Activated naive CD4-positive, alpha-beta T cell treated with anti-CD3 and anti-CD28 coated beads for 36 hours (primary cell): ENCODE data around the gene TALDO1. TPM values are rescaled to one million over a fixed set of nuclear protein-coding genes. Genes with fewer than 3 reads are reported as not detected.
A peak's percentile ranks its signal among the peaks of the same experiment; 100 is the strongest.

ENCODE experiments used
- CTCF ChIA-PET: fragments of 350-600 bp; sonication (Branson Sonifier 250); formaldehyde crosslinking; loops from one replicate; lab custom pipeline; 2021; ENCODE audit warnings: antibody characterized with exemption; lab: Charles Lee
- DNase-seq: peaks from one replicate; pipeline ENCODE4 v3.0.0-alpha.2; 2020
- H3K27ac Mint-ChIP-seq: one replicate; pipeline ENCODE4 v1.8.0; 2021; ENCODE audit warnings: mild to moderate bottlenecking, mixed read lengths
- H3K27me3 Mint-ChIP-seq: one replicate; pipeline ENCODE4 v1.8.0; 2021; ENCODE audit warnings: low read depth, mixed read lengths
- H3K36me3 Mint-ChIP-seq: one replicate; pipeline ENCODE4 v1.8.0; 2021; ENCODE audit warnings: low read depth, mixed read lengths
- H3K4me1 Mint-ChIP-seq: one replicate; pipeline ENCODE4 v1.8.0; 2021; ENCODE audit warnings: low read depth, mixed read lengths
- H3K4me3 Mint-ChIP-seq: one replicate; pipeline ENCODE4 v1.8.0; 2021; ENCODE audit warnings: mild to moderate bottlenecking, moderate library complexity, mixed read lengths
- H3K9me3 Mint-ChIP-seq: one replicate; pipeline ENCODE4 v1.8.0; 2021; ENCODE audit warnings: mixed read lengths
- intact Hi-C: fragments of 100-400 bp; cut with micrococcal nuclease; formaldehyde crosslinking; loops from one replicate; pipeline ENCODE4 v1.15.1; 2023
- total RNA-seq, 2 experiments: library from RNA; stranded (reverse); gene quantifications; one replicate each; pipeline ENCODE4 v1.2.3, GENCODE V29; 2021

TALDO1 gene
- total RNA-seq, 2 experiments from 2014 or later: 327 to 360 TPM

DNA sequence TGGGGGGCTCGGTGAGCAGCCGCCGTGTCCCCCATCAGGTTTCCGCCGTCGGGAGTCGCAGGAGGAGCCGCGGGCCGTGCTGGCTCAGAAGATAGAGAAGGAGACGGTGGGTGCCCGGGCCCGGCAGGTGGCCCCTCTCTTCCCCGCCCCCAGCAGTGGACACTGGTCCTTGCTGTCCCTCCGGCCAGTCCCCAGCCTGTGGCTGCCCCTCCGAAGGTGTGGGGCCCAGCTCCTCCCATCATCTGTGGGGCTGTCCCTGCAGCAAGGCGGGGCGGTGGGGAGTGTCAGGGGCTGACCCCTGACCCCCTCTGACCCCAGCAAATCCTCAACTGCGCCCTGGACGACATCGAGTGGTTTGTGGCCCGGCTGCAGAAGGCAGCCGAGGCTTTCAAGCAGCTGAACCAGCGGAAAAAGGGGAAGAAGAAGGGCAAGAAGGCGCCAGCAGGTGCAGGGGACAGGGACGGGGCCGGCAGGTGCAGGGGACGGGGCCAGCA, 26.0 kb upstream of the TALDO1 start:
- intact Hi-C loops: loop anchor here (10.0 kb wide), 2 partner anchors 416 to 516 kb away; partner anchors contain the start of genes BET1L, IFITM2 and RIC8A
- CTCF ChIA-PET: interaction anchor here (1.5 to 3.7 kb wide), 3 partner anchors 10 to 167 kb away, joined by 4 to 26 read pairs (median 7); no protein-coding TSS in a partner anchor
- no peak overlapping the region for H3K27ac Mint-ChIP-seq
- no peaks in the 10 kb centered on the region for H3K9me3 Mint-ChIP-seq
- no peaks in the 10 kb centered on the region for H3K36me3 Mint-ChIP-seq
- H3K27me3 Mint-ChIP-seq: peaks cover 16% of the 10 kb centered on the region
- H3K4me1 Mint-ChIP-seq: peaks cover 10% of the 10 kb centered on the region
- no peak overlapping the region for H3K4me3 Mint-ChIP-seq
- no peak for DNase-seq

DNA sequence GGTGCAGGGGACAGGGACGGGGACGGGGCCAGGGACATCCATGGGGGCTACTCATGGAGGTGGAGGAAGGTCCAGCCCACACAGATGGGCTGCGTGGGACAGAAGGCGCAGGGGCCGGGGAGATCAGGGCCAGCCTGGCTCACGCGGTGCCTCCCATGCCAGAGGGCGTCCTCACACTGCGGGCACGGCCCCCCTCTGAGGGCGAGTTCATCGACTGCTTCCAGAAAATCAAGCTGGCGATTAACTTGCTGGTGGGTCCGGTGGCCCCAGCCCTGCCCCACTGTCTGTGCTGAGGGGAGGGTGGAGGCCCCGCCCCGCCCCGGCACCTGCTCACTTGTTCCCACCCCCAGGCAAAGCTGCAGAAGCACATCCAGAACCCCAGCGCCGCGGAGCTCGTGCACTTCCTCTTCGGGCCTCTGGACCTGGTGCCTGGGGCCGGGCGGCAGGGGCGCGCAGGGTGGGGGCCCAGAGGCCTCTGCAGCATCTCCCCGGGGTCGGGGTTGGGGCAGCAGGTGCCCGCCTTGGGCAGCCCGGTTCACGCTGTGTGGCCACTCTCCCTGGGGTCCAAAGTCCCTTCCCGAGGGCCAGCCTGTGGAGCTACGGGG, 25.4 kb upstream of the TALDO1 start:
- Mint-ChIP-seq H3K27me3 (peaks cover 16% of the 10 kb centered on the region), H3K27ac (no peak overlapping the region), H3K36me3 (no peaks in the 10 kb centered on the region), H3K9me3 (no peaks in the 10 kb centered on the region), H3K4me3 (no peak overlapping the region), H3K4me1 (peaks cover 13% of the 10 kb centered on the region)
- intact Hi-C loops: loop anchor here (2.0 to 10.0 kb wide), 3 partner anchors 75 to 517 kb away; partner anchors contain the start of genes BET1L, IFITM2 and RIC8A
- DNase-seq: peak; percentile 54
- CTCF ChIA-PET: interaction anchor here (1.1 to 3.7 kb wide), 8 partner anchors 10 to 167 kb away, joined by 3 to 26 read pairs (median 6); partner anchors contain the start of gene TMEM80

DNA sequence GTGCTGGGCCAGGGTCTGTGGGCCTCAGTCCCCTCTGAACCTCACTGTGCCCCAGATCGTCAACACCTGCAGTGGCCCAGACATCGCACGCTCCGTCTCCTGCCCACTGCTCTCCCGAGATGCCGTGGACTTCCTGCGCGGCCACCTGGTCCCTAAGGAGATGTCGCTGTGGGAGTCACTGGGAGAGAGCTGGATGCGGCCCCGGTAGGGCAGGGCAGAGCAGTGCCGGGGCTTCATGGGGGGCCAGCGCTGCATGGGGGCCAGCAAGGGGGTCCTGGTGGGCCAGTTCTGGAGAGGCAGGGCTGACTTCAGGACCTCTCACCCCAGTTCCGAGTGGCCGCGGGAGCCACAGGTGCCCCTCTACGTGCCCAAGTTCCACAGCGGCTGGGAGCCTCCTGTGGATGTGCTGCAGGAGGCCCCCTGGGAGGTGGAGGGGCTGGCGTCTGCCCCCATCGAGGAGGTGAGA, 24.9 kb upstream of the TALDO1 start:
- Mint-ChIP-seq H3K27me3 (peaks cover 16% of the 10 kb centered on the region), H3K27ac (no peak overlapping the region), H3K4me1 (peaks cover 13% of the 10 kb centered on the region), H3K36me3 (no peaks in the 10 kb centered on the region), H3K9me3 (no peaks in the 10 kb centered on the region), H3K4me3 (no peak overlapping the region)
- CTCF ChIA-PET: interaction anchor here (0.8 to 3.7 kb wide), 11 partner anchors 9 to 204 kb away, joined by 3 to 26 read pairs (median 4); partner anchors contain the start of gene TMEM80
- intact Hi-C loops: loop anchor here (2.0 to 10.0 kb wide), 3 partner anchors 74 to 518 kb away; partner anchors contain the start of genes BET1L, IFITM2 and RIC8A
- DNase-seq: no peak

DNA sequence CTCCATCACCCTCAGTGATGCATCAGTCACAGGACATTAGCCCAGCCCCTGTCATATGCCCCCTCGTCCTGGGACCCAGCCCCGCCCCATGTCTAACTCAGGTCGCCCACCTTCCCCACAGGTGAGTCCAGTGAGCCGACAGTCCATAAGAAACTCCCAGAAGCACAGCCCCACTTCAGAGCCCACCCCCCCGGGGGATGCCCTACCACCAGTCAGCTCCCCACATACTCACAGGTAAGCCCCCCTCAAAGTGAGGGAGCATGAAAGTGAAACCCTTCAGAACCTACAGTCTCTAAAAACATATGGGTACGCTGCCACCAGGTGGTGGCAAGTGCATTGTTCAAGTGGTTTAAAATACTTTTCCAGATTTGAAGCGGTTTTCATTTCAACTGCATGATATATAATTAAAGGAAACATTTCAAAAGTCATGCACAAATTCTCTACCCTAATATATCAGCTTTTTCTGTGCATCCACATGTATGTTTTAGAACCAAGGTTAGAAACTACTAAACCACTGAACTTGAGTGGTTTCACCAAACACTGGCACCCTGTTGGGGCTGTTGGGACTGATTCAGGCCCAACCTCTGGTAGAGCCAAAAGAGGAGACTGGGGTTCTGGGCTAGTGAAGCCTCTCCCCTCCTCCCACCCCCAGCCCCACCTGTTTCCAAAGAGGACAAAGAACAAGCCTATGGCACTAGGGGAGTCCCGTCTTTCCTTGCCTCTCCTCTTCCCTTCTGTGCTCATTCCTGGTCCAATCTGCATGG, 24.0 kb upstream of the TALDO1 start:
- CTCF ChIA-PET: interaction anchor here (0.8 to 3.7 kb wide), 18 partner anchors 8 to 205 kb away, joined by 3 to 26 read pairs (median 4); partner anchors contain the start of gene TMEM80

DNA sequence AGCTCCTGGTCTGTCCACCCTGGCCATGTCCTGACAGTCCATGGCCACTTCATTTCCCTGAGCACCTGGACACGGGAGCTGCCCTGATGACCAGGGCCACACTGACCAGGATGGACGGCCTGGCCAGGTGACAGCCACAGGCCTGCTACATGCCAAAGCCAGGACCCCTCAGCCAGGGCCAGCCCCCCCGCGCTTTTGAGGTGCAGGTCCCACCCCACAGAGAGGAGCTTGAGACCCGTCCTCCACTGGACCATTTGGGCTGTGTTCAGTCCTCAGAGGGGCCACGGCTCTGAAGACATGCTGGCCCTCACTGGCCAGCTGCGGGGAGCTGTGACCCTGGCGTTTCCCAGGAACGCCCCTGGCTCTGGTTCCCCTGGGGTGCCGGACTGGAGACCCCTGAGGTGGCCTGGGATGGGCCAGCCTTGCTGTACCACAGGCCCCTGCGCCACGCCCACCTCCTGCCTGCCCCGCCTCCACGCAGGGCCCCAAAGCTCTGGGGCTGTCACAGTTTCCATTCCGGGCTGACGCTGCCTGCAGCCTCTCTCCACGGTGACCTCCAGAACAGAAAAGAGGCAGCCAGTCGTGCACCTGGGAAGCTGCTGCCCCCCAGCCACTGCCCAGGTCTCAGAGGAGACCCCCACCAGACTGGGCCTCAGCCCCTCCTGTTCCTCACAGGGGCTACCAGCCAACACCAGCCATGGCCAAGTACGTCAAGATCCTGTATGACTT, 23.1 kb upstream of the TALDO1 start:
- Mint-ChIP-seq H3K27ac (no peak overlapping the region), H3K9me3 (no peaks in the 10 kb centered on the region), H3K27me3 (peaks cover 15% of the 10 kb centered on the region), H3K4me3 (no peak overlapping the region), H3K4me1 (peaks cover 13% of the 10 kb centered on the region), H3K36me3 (no peaks in the 10 kb centered on the region)
- CTCF ChIA-PET: interaction anchor here (0.6 to 3.7 kb wide), 10 partner anchors 19 to 219 kb away, joined by 3 to 26 read pairs (median 3); no protein-coding TSS in a partner anchor
- DNase-seq: no peak
- intact Hi-C loops: loop anchor here (10.0 kb wide), 2 partner anchors 419 to 519 kb away; partner anchors contain the start of genes BET1L, IFITM2 and RIC8A

More for the DNA sequence above, 24.0 kb upstream of the TALDO1 start:
- no peaks in the 10 kb centered on the region for H3K36me3 Mint-ChIP-seq
- intact Hi-C loops: loop anchor here (1.0 to 10.0 kb wide), 6 partner anchors 28 to 519 kb away; partner anchors contain the start of genes BET1L, DEAF1, IFITM2 and RIC8A
- no peaks in the 10 kb centered on the region for H3K9me3 Mint-ChIP-seq
- peaks cover 16% of the 10 kb centered on the region for H3K27me3 Mint-ChIP-seq
- peak; percentile 70 for DNase-seq
- H3K27ac Mint-ChIP-seq: no peak overlapping the region
- peak overlapping the region; percentile 18 for H3K4me3 Mint-ChIP-seq
- H3K4me1 Mint-ChIP-seq: peaks cover 13% of the 10 kb centered on the region

DNA sequence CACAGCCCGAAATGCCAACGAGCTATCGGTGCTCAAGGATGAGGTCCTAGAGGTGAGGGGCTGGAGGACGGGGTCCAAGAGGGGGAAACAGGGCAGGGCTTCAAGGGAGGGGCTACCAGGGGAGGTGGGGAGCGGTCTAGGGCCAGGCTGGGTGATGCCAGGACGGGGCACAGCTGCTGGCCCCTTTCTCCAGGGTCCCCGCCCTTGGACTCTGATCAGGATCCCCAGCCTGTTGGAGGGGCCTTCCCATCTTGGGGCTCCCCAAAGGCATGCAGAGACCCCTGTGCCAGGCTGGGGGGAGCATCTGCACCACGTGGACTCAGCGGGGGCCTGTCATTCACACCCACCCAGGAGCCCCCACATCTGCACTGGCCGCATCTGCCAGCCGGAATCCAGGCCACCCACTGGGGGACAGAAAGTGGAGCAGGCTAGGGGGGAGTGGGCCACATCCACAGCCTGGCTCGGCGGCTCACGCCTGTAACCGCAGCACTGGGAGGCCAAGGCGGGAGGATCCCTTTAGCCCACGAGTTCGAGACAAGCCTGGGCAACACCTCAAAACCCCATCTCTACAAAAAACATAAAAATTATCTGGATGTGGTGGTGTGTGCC, 22.4 kb upstream of the TALDO1 start:
- CTCF ChIA-PET: interaction anchor here (0.8 to 3.7 kb wide), 10 partner anchors 14 to 170 kb away, joined by 3 to 26 read pairs (median 6); no protein-coding TSS in a partner anchor
- Mint-ChIP-seq H3K9me3 (no peaks in the 10 kb centered on the region), H3K4me3 (peak overlapping the region; percentile 52), H3K36me3 (no peaks in the 10 kb centered on the region), H3K27ac (no peak overlapping the region), H3K27me3 (peaks cover 9% of the 10 kb centered on the region), H3K4me1 (peaks cover 13% of the 10 kb centered on the region)
- DNase-seq: no peak
- intact Hi-C loops: loop anchor here (10.0 kb wide), 2 partner anchors 420 to 520 kb away; partner anchors contain the start of genes BET1L, IFITM2 and RIC8A

DNA sequence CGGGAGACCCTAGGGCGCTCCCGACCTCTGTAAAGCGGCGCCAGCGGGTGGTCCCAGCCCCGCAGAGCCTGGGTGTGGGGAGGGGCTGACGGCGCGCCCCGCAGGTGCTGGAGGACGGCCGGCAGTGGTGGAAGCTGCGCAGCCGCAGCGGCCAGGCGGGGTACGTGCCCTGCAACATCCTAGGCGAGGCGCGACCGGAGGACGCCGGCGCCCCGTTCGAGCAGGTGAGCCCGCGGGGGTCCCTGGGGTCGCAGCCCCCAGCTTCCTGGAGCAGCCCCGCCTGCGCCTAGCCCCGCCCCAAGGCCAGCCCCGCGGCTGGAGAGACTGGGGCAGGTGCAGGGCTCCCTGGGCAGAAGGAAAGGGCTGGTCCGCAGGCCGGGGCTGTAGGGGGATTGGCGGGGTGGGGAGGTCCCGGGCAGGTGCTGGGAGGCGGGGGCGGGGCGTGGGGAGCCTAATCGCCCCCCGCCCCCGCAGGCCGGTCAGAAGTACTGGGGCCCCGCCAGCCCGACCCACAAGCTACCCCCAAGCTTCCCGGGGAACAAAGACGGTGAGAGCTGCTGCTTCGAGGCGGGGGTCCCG, 21.6 kb upstream of the TALDO1 start:
- peaks cover 7% of the 10 kb centered on the region for H3K27me3 Mint-ChIP-seq
- H3K36me3 Mint-ChIP-seq: no peaks in the 10 kb centered on the region
- peak overlapping the region; percentile 62 for H3K4me3 Mint-ChIP-seq
- no peaks in the 10 kb centered on the region for H3K9me3 Mint-ChIP-seq
- CTCF ChIA-PET: interaction anchor here (0.6 to 2.6 kb wide), 13 partner anchors 13 to 170 kb away, joined by 3 to 21 read pairs (median 4); partner anchors contain the start of gene TMEM80
- intact Hi-C loops: loop anchor here (1.0 to 10.0 kb wide), 3 partner anchors 22 to 521 kb away; partner anchors contain the start of genes BET1L, IFITM2, RIC8A and TALDO1
- H3K27ac Mint-ChIP-seq: no peak overlapping the region
- no peak for DNase-seq
- peaks cover 13% of the 10 kb centered on the region for H3K4me1 Mint-ChIP-seq

DNA sequence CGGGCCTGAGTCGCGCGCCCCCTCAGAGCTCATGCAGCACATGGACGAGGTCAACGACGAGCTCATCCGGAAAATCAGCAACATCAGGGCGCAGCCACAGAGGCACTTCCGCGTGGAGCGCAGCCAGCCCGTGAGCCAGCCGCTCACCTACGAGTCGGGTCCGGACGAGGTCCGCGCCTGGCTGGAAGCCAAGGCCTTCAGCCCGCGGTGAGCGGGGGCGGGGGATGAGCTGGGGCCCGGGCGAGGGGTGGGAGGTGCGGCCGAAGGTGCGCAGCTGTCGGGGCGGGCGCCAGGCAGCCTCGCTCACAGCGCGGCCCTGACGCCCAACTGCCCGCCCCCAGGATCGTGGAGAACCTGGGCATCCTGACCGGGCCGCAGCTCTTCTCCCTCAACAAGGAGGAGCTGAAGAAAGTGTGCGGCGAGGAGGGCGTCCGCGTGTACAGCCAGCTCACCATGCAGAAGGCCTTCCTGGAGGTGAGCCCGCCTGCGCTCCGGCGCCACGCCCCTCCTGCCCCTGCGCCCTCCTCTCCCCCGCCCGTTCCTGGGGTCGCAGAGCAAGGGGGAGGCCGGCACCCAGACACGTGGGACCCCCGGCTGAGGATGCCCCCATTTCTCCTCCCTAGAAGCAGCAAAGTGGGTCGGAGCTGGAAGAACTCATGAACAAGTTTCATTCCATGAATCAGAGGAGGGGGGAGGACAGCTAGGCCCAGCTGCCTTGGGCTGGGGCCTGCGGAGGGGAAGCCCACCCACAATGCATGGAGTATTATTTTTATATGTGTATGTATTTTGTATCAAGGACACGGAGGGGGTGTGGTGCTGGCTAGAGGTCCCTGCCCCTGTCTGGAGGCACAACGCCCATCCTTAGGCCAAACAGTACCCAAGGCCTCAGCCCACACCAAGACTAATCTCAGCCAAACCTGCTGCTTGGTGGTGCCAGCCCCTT, 20.7 kb upstream of the TALDO1 start:
- intact Hi-C loops: loop anchor here (1.0 to 10.0 kb wide), 3 partner anchors 21 to 522 kb away; partner anchors contain the start of genes BET1L, IFITM2, RIC8A and TALDO1
- Mint-ChIP-seq H3K27ac (no peak overlapping the region), H3K27me3 (peaks cover 5% of the 10 kb centered on the region), H3K36me3 (no peaks in the 10 kb centered on the region), H3K9me3 (no peaks in the 10 kb centered on the region), H3K4me1 (peaks cover 10% of the 10 kb centered on the region), H3K4me3 (peak overlapping the region; percentile 62)
- CTCF ChIA-PET: interaction anchor here (0.6 to 2.6 kb wide), 19 partner anchors 12 to 311 kb away, joined by 3 to 21 read pairs (median 3); partner anchors contain the start of genes PHRF1 and TMEM80
- peak; percentile 62 for DNase-seq

DNA sequence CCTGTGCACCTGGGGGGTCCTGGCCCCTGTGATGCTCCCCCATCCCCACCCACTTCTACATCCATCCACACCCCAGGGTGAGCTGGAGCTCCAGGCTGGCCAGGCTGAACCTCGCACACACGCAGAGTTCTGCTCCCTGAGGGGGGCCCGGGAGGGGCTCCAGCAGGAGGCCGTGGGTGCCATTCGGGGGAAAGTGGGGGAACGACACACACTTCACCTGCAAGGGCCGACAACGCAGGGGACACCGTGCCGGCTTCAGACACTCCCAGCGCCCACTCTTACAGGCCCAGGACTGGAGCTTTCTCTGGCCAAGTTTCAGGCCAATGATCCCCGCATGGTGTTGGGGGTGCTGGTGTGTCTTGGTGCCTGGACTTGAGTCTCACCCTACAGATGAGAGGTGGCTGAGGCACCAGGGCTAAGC, 20.0 kb upstream of the TALDO1 start:
- Mint-ChIP-seq H3K27ac (no peak overlapping the region), H3K36me3 (no peaks in the 10 kb centered on the region)

More for the DNA sequence above, 20.0 kb upstream of the TALDO1 start:
- peaks cover 7% of the 10 kb centered on the region for H3K4me1 Mint-ChIP-seq
- H3K9me3 Mint-ChIP-seq: no peaks in the 10 kb centered on the region
- intact Hi-C loops: loop anchor here (10.0 kb wide), 2 partner anchors 422 to 522 kb away; partner anchors contain the start of genes BET1L, IFITM2 and RIC8A
- no peak overlapping the region for H3K4me3 Mint-ChIP-seq
- CTCF ChIA-PET: interaction anchor here (0.6 to 2.6 kb wide), 7 partner anchors 21 to 312 kb away, joined by 3 to 21 read pairs (median 4); partner anchors contain the start of genes PHRF1 and TMEM80
- DNase-seq: no peak
- H3K27me3 Mint-ChIP-seq: peaks cover 3% of the 10 kb centered on the region
